AG09319 (cell line): ENCODE results near the gene MFN2.
"Not testable (repeated sequence)": the region's sequence is repeated elsewhere in the genome, so short reads cannot be mapped to it uniquely, and the experiment has no call there.

Experiments used
- DNase-seq: peaks from one replicate; pipeline ENCODE4 v3.0.0-alpha.2; 2010; ENCODE audit warnings: low read depth; ENCODE audit errors: extremely low read depth
- TF ChIP-seq, protein P1 (sequence below): IDR thresholded peaks from 2 replicates; pipeline ENCODE4 v1.5.1; 2011; ENCODE audit warnings: low read depth, mild to moderate bottlenecking, inconsistent platforms, low read length, moderate library complexity

MFN2 gene

DNA sequence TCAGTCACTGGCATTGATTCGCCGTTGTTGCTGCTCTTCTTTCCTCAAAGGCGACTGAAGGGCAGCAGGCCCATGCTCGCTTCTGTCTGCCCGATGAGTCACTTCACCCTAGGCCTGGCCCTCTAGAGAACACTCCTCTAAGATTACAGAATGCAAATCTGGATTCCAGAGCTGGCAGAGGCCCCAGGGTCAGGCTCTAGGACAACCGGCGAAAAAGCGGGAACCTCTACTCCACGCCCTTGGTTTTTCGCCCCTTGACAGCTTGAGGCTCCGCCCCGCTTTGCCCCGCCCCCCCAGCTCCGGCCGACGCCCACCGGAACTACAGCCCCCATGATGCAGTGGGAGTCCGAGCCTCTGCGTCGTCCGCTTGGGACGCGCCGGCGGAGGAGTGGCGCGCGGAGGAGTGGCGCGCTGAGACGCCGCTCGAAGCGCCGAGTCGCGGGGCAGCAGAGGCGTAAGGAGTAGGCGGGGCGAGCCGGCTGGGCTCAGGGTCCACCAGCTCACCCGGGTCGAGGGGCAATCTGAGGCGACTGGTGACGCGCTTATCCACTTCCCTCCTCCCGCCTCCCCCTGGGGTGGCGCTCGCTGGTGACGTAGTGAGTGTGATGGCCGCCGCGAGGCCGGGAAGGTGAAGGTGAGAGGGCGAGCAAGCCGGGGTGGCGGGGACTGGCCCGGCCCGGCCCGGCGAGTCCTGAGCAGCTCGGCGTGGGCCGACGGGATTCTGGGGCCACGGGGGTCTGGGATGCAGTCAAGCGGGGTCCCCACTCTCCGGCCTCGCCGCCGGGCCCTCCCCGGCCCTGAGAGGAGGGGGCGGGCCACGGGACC lies at the start of gene MFN2:
MFN2 (plus strand) TSS at position 594 of the 825 bp plus-strand sequence. CDS start 8,725 bp downstream, outside the sequence.
- TF ChIP-seq, protein P1, sequence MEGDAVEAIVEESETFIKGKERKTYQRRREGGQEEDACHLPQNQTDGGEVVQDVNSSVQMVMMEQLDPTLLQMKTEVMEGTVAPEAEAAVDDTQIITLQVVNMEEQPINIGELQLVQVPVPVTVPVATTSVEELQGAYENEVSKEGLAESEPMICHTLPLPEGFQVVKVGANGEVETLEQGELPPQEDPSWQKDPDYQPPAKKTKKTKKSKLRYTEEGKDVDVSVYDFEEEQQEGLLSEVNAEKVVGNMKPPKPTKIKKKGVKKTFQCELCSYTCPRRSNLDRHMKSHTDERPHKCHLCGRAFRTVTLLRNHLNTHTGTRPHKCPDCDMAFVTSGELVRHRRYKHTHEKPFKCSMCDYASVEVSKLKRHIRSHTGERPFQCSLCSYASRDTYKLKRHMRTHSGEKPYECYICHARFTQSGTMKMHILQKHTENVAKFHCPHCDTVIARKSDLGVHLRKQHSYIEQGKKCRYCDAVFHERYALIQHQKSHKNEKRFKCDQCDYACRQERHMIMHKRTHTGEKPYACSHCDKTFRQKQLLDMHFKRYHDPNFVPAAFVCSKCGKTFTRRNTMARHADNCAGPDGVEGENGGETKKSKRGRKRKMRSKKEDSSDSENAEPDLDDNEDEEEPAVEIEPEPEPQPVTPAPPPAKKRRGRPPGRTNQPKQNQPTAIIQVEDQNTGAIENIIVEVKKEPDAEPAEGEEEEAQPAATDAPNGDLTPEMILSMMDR: no peak
- DNase-seq: peak; percentile 91

DNA sequence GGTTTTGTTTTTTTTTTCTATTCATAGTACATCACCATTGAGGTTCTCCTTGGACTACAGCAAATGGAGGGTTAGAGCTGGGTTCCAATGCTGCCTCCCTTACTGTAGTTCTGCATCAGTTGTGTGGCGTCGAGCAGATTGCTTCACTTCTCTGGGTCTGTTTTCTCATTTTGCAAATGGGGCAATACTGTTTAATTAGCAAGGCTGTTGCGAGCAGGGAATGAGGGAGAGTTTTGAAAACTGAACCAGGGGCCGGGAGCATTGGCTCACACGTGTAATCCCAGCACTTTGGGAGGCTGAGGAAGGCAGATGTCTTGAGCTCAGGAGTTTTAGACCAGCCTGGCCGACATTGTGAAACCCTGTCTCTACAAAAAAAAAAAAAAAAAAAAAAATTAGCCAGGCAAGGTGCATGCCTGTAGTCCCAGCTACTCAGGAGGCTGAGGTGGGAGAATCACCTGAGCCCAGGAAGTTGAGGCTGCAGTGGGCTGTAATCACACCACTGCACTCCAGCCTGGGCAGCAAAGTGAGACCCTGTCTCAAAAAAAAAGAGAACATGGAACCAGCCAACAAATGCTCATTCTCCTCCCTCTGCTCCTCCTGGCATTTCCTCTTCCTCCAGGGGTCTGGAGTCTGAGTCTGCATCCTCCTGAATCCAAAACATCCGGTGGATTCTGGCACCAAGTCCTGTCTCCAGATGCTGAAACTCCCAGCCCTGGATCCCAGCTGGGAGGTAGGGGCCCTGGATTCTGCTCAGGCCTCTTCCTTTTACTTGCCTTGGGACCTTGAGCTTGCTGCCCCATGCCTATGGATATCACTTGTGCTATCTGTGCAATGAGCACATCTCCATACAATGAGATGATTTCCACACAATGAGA lies 49.4 kb upstream of the MFN2 start:
- TF ChIP-seq, protein P1: no peak
- no peak for DNase-seq

DNA sequence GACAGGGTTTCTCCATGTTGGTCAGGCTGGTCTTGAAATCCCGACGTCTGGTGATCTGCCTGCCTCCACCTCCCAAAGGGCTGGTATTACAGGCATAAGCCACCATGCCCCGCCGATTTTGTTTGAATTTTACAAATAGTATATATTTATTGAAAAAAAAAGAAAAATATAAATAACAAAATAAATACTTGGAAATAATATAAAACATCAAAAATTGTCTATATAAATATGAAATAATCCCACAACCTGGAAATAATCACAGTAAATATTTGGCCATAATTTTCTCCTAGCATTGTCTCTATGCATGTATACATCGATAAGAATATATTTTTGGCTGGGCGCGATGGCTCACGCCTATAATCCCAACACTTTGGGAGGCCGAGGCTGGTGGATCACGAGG lies 48.4 kb upstream of the MFN2 start:
- no peak for DNase-seq
- TF ChIP-seq, protein P1: no peak

DNA sequence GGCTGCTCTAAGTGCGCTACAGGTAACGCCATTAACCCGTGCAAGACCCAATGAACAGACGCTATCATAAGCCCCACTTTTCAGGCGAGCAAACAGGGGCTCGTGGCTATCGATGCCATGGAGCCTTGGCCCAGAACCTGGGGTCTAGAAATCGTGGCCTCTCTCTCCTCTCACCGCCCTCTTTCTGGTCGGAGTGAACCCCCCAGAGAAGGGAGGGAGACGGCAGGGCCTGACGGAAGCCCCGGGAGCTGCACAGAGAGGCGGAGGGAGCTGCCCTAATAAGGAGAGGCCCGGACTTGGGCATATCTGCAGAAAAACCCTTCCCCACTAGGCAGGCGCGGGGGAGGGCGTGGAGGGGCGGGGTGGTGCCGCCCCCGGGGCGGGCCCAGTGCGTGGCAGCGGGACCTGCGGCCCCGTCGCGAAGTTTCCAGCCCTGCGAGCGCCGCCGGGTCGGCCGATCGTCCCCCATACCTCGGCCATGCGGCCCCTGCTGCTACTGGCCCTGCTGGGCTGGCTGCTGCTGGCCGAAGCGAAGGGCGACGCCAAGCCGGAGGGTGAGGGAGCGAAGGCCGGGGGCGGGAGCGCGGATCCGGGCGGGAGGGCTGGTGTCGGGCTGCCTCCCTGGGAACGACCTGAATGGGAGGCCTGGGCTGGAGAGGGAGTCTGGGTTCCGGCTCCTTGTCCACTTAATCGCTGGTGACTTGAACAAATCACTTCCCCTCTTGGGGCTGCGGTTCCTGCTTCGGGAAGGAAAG lies 45.8 kb upstream of the MFN2 start, which contains the start of gene PLOD1:
PLOD1 (plus strand) TSS at position 416 of the 755 bp plus-strand sequence; CDS start at position 479, 63 bp downstream.
- DNase-seq: peak; percentile 70
- TF ChIP-seq, protein P1: no peak

DNA sequence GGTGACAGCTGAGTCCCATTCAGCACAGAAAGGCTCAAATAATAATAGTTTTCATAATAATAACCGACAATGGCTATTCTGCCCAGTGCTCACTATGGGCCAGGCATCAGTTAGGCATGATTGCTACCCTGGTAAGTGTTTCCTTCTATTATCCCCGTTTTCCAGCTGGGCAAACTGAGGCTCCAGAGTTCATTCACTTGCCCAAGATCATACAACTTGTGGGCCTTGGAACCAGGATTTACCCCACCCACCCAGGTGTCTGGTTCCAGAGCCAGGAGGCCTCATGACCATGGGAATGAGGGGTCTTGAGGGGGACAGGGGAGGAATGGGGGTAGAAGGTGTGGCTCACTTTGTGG lies 45.2 kb upstream of the MFN2 start:
- no peak for DNase-seq
- TF ChIP-seq, protein P1: no peak

DNA sequence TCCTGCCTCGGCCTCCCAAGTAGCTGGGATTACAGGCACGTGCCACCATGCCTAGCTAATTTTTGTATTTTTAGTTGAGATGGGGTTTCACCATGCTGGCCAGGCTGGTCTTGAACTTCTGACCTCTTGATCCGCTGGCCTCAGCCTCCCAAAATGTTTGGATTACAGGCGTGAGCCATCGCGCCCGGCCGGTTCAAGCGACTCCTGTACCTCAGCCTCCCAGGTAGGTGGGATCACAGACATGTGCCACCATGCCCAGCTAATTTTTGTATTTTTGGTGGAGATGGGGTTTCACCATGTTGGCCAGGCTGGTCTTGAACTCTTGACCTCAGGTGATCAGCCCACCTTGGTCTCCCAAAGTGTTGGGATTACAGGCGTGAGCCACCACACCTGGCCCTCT lies 44.5 kb upstream of the MFN2 start:
- DNase-seq: not testable (repeated sequence)

DNA sequence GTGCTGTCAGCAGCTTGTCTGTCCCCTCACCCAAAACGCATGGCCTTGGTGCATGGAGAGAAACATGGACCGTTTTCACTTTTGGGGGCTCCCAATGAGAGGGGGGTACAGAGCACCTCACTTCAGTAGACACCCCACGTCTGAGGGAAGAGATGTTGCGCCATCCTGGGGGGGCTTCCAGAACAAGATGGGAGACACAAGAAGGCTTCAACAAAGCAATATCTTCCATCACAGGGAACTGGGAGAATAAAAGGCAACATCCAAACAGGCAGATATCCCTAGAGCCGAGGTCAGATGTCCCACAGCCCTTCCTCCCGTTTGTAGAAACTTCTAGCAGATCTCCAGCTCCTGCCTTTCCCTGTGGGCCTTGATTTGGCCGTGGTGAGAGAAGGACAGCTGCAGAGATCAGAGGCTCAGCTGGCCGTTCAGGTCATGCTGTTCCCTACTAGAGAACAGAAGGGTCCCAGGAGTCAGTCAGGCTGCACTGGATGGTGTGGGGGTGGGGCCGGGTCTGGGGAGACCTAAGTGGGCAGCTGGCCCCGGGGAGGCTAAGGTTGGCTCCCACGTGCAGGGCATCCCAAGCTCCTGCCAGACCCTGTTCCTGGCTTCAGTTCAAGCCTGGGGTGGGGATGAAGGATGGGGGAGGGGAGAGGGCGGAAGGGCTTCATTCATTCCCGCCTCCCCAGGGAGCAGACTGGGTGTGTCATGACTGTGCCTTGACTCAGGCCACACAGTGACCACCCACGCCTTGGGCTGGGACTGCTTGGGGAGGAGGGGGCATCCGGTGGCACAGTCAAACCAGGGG lies 41.3 kb upstream of the MFN2 start:
- DNase-seq: no peak
- TF ChIP-seq, protein P1: no peak

DNA sequence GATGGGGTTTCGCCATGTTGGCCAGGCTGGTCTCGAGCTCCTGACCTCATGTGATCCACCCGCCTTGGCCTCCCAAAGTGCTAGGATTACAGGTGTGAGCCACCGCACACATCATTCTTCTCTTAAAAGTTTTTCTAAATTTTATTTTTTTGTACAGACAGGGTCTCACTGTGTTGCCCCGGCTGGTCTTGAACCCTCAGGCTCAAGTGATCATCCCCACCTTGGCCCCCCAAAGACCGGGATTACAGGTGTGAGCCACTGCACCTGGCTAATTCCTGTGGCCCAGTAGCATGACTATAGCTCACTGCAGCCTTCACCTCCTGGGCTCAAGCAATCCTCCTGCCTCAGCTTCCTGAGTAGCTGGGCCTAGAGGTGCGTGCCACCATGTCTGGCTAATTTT lies 40.5 kb upstream of the MFN2 start:
- not testable (repeated sequence) for DNase-seq
